Stimulated activated CD4-positive, alpha-beta T cell treated with anti-CD3 and anti-CD28 coated beads, Interleukin-2, amount 100 ng/mL, for 24 hours (primary cell): ENCODE data around the gene PDGFC.

Experiments used
- DNase-seq, 2 donors: peaks; one replicate each; pipeline ENCODE4 v3.0.0-alpha.2; 2020

The PDGFC gene

GRCh38 chr4:156729416-156729815 lies 242.2 kb downstream of the PDGFC start:
- DNase-seq, result no peak

GRCh38 chr4:156725257-156725656 lies 246.3 kb downstream of the PDGFC start:
- no peak for DNase-seq

- DNase-seq, result no peak
Observed at GRCh38 chr4:156723951-156724668, 247.5 kb downstream of the PDGFC start.

- no peak for DNase-seq
Observed at GRCh38 chr4:156718226-156718625, 253.4 kb downstream of the PDGFC start.

- DNase-seq, result no peak
Observed at GRCh38 chr4:156711193-156711590, 260.4 kb downstream of the PDGFC start.
